Measurements from ENCODE around the gene TJP2. TPM values are rescaled to one million over a fixed set of nuclear protein-coding genes. Genes with fewer than 3 reads are reported as not detected.
A peak's percentile ranks its signal among the peaks of the same experiment; 100 is the strongest.

Gene TJP2
- total and polyA plus RNA-seq, 12 donors: 24.2 to 117 (median 82.4) TPM

DNA sequence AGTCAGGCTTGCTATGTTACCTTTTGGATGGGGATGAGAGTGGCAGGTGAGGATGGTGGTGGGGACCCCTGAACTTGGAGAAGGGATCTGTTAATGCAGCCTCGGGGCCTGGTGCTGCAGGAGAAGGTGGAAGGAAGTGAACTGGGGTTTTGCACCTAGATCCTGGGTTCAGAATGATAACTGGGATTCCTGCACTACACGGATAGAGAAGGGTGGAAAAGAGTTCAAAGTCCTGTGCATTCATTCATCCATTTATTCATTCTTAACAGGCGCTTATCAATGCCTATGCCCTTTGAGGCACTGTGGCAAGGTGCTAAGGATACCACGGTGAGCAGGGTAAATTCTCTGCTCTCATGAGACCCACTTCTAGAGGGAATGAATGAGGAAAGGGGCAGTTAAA, 41.7 kb upstream of the TJP2 start:
- ATAC-seq (no peak), DNase-seq (peak in 1 of 2 donors; percentile 1)
- 93 to 96% methylated on average over 4 of the region's 4 CpGs for WGBS, 2 donors
- intact Hi-C loops (cut with DNase I): loop anchor here in 5 of 10 donors (5.0 to 10.0 kb wide), 4 partner anchors 40 to 60 kb away; partner anchors contain the start of gene TJP2 (in 2 of the 5)
- TF ChIP-seq, protein P1, sequence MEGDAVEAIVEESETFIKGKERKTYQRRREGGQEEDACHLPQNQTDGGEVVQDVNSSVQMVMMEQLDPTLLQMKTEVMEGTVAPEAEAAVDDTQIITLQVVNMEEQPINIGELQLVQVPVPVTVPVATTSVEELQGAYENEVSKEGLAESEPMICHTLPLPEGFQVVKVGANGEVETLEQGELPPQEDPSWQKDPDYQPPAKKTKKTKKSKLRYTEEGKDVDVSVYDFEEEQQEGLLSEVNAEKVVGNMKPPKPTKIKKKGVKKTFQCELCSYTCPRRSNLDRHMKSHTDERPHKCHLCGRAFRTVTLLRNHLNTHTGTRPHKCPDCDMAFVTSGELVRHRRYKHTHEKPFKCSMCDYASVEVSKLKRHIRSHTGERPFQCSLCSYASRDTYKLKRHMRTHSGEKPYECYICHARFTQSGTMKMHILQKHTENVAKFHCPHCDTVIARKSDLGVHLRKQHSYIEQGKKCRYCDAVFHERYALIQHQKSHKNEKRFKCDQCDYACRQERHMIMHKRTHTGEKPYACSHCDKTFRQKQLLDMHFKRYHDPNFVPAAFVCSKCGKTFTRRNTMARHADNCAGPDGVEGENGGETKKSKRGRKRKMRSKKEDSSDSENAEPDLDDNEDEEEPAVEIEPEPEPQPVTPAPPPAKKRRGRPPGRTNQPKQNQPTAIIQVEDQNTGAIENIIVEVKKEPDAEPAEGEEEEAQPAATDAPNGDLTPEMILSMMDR (IDR thresholded peaks at IDR 0.05): no peak
- Histone ChIP-seq H3K36me3 (no peaks in the 10 kb centered on the region), H3K9me3 (no peaks in the 10 kb centered on the region), H3K27ac (peak overlapping the region in 6 of 10 donors; percentile 39 to 88 (median 78)), H3K27me3 (no peaks in the 10 kb centered on the region), H3K4me1 (peaks cover 11 to 71% (median 35%) of the 10 kb centered on the region in 9 donors), H3K4me3 (no peak overlapping the region)

DNA sequence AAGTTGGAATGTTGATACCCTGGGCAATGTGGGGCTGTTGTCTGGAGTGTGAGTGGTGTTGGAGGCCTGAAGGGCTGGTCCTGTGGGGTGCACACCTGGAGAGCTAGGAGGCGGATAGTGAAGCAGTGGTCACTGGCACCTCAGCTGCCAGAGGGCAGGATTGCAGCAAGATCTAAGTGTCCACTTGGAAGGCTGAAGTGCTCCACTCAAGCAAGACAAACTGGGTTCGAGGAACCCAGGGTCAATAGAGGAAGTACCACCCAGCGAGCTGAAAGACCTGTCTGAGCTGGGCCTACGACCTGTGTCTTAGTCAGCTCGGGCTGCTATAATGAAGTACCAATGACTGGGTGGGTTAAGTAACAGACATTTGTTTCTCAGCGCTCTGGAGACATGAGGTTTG, 39.7 kb upstream of the TJP2 start:
- TF ChIP-seq, protein P1 (IDR thresholded peaks at IDR 0.05): no peak
- no peaks in the 10 kb centered on the region for H3K9me3 ChIP-seq
- DNase-seq: peak in 1 of 2 donors; percentile 1
- no peak for ATAC-seq
- WGBS, 2 donors: 91 to 96% methylated on average over 6 of the region's 6 CpGs
- H3K27ac ChIP-seq: no peak overlapping the region
- peaks cover 13 to 61% (median 30%) of the 10 kb centered on the region in 9 donors for H3K4me1 ChIP-seq
- intact Hi-C loops (cut with DNase I): loop anchor here in 5 of 10 donors (5.0 to 10.0 kb wide), 4 partner anchors 38 to 60 kb away; partner anchors contain the start of gene TJP2 (in 2 of the 5)
- no peaks in the 10 kb centered on the region for H3K27me3 ChIP-seq
- H3K36me3 ChIP-seq: no peaks in the 10 kb centered on the region
- no peak overlapping the region for H3K4me3 ChIP-seq

DNA sequence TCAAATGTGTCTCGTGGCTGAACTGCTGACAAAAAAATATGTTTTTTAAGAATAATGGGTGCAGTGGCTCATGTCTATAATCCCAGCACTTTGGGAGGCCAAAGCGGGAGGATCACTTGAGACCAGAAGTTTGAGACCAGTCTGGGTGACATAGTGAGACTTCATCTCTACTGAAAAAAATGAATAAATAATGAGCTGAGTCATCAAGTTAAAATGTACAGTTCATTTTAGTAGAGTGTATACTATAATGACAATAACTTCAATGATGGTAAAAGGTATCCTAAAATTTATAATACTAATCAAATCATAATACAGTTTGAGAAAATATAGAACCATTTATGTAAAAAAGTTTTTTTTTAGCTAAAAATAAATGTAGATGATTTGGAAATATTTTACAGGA, 37.9 kb upstream of the TJP2 start:
- Histone ChIP-seq H3K27me3 (no peaks in the 10 kb centered on the region), H3K4me1 (peaks cover 11 to 61% (median 20%) of the 10 kb centered on the region in 9 donors), H3K27ac (peak overlapping the region in 9 of 10 donors; percentile 2 to 78 (median 47)), H3K9me3 (no peaks in the 10 kb centered on the region), H3K4me3 (no peak overlapping the region), H3K36me3 (no peaks in the 10 kb centered on the region)
- DNase-seq (no peak), ATAC-seq (no peak)
- TF ChIP-seq, protein P1 (IDR thresholded peaks at IDR 0.05): no peak
- WGBS, 2 donors: 95 to 98% methylated on average over 2 of the region's 2 CpGs
- intact Hi-C loops (cut with DNase I): loop anchor here in 1 of 10 donors (10.0 kb wide), 1 partner anchor 61 kb away; no protein-coding TSS in a partner anchor

DNA sequence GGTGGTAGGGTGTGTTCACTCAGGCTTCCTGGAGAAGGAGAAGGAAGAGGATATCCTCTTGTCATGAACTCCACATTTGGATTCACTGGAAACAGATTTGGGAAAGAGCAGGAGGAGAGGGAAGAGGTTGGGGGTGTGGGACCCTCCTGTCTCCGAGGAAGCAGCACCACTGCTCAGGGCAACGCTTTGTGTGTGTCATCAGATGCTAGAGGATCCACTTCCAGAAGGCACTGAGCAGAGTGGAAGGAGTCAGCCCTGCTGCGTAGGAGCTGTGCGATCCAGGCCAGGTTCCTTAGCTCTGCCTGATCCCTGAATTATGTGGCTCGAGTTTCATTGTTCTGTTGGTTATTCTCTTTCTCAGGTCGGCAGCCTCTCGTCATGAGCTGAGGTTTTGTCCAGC, 37.3 kb upstream of the TJP2 start:
- no peak overlapping the region for H3K4me3 ChIP-seq
- DNase-seq: peak in 1 of 2 donors; percentile 15
- no peaks in the 10 kb centered on the region for H3K36me3 ChIP-seq
- intact Hi-C loops (cut with DNase I): loop anchor here in 1 of 10 donors (10.0 kb wide), 1 partner anchor 62 kb away; no protein-coding TSS in a partner anchor
- H3K4me1 ChIP-seq: peaks cover 5 to 61% (median 16%) of the 10 kb centered on the region in 9 donors
- no peaks in the 10 kb centered on the region for H3K27me3 ChIP-seq
- peak in 6 of 8 donors; percentile 18 to 59 (median 34) for ATAC-seq
- TF ChIP-seq, protein P1 (IDR thresholded peaks at IDR 0.05): no peak
- peak overlapping the region in 9 of 10 donors; percentile 2 to 78 (median 47) for H3K27ac ChIP-seq
- H3K9me3 ChIP-seq: no peaks in the 10 kb centered on the region
- WGBS, 2 donors: 60 to 65% methylated on average over 7 of the region's 7 CpGs

All from heart right ventricle (tissue), 16 donors.